Suprapubic skin (tissue), 4 donors: Measurements from ENCODE around the gene FCER2.

Experiments used
- CTCF ChIP-seq, 2 donors: fragments of 200-600 bp in 1 of 2; fragments of 450-650 bp in 1 of 2; sonication (generic) in 1 of 2; IDR thresholded peaks; one replicate each; pipeline ENCODE4 v1.5.1; 2016 to 2019; ENCODE audit warnings: antibody characterized with exemption in 2 of 2, mild to moderate bottlenecking in 1 of 2, moderate library complexity in 1 of 2
- EP300 ChIP-seq: sonication (generic); formaldehyde crosslinking; IDR thresholded peaks from one replicate; pipeline ENCODE4 v1.6.1; 2017; ENCODE audit warnings: antibody characterized with exemption
- POLR2A ChIP-seq, 2 donors: fragments of 450-650 bp; IDR thresholded peaks; one replicate each; pipeline ENCODE4 v1.6.1; 2017; ENCODE audit warnings: antibody characterized with exemption in 2 of 2, mild to moderate bottlenecking in 2 of 2, moderate library complexity in 2 of 2
- POLR2AphosphoS5 ChIP-seq, 3 donors: sonication (generic); formaldehyde crosslinking; IDR thresholded peaks; one replicate each; pipeline ENCODE4 v1.6.1; 2017; ENCODE audit warnings: antibody characterized with exemption in 3 of 3

- no peak for TF ChIP-seq POLR2A (IDR thresholded peaks at IDR 0.05)
- no peak for TF ChIP-seq CTCF (IDR thresholded peaks at IDR 0.05)
- no peak for TF ChIP-seq EP300
- no peak for TF ChIP-seq POLR2AphosphoS5 (IDR thresholded peaks at IDR 0.05)
These were observed 18.4 kb upstream of the FCER2 start for GRCh38 chr19:7720351-7720750.
